ENCODE measurements around the gene SUSD1. TPM values are rescaled to one million over a fixed set of nuclear protein-coding genes. Genes with fewer than 3 reads are reported as not detected.
A peak's percentile ranks its signal among the peaks of the same experiment; 100 is the strongest.
"Not testable (repeated sequence)": the region's sequence is repeated elsewhere in the genome, so short reads cannot be mapped to it uniquely, and the experiment has no call there.

SUSD1 gene
- total RNA-seq = 1 to 10 TPM; 3.8 to 5.2 TPM

DNA sequence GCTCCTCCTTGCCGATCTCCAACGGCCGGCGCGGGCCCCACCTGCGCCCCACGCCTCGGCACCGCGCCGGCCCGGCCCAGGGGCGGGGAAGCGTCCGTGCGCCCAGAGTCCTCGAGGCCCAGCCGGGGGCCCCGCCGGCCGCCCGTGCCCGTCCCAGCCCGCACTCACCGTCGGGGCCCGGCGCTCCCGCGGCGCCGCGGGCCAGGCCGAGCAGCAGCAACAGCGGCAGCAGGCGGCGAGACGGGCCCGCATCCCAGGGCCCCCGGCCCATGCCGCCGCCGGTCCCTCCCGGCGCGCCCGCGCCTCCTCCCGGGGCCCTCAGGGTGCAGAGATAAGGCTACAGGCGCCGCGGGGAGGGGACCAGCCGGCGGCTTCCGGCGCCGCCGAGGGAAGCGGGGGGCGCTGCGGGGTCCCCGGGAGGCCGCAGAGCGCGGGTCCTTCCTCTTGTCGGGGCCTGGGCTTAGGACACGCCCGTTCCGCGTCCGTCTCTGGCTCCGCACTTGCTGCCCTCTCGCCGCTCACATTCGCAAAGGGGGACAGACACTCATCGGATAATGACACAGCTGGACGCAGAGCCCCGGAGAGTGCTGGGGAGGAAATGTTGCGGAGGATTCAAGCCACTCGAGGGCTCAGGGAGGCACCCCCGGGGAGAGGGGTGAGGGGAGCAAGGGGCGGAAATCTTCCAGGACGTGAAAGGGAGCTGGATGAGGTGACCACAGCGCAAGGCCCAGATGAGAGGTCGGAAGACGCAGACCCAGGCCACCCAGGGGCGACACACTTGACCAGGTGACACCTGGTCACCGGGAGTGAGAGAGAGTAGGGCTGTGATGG is at the start of gene SUSD1:
TSS of gene SUSD1 (minus strand) at position 333 of the 831 bp plus-strand sequence. CDS start at position 271, 62 bp downstream.
- peaks cover 1% of the 10 kb centered on the region for H3K9me3 Mint-ChIP-seq
- DNase-seq = peak; percentile 48
- H3K27me3 Mint-ChIP-seq = peaks cover 32% of the 10 kb centered on the region
- peak within 1 kb of the TSS; percentile 85 for H3K4me3 Mint-ChIP-seq
- peaks cover 14% of the 10 kb centered on the region for H3K36me3 Mint-ChIP-seq
- H3K27ac Mint-ChIP-seq = peak within 1 kb of the TSS; percentile 89
- H3K4me1 Mint-ChIP-seq = peaks cover 28% of the 10 kb centered on the region

DNA sequence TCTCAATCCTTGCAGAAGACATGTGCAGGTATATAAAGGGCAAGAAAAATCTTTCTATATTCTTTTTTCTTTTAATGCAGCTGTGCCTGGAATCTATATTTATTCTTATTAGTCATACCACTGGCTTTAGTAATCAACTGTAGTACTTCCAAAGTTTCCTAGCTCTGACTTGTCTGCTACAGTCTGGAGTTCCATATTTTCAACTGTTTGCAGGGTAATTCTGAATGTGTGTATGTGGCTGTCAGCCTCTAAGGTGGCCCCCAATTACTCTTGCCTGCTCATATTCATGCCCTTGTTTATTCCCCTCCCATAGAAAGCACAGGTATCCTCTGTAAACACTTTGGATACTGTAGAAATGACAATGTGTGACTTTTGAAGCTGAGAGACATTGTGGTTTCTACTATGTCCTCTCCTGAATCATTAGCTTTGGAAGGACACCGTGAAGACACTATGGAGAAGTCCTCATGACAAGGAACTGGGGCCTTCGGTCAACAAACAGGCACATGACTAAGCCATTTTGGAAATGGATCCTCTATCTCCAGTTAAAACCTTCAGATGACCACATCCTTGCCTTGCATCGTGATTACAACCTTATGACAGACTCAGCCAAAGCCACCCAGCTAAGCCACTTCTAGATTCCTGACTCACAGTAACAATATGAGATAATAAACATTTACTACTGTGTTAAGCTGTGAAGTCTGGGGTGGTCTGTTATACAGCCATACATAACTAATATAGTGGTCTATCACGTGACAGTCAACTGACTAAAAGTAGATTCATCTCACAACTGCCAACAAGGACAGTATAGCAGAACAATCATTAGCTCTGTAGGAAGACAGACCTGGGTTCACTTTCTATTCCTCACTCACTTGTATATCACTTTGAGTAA is 49.5 kb upstream of the SUSD1 start:
- H3K4me3 Mint-ChIP-seq = no peak overlapping the region
- no peaks in the 10 kb centered on the region for H3K27me3 Mint-ChIP-seq
- H3K36me3 Mint-ChIP-seq = peaks cover 21% of the 10 kb centered on the region
- no peaks in the 10 kb centered on the region for H3K9me3 Mint-ChIP-seq
- H3K27ac Mint-ChIP-seq = no peak overlapping the region
- H3K4me1 Mint-ChIP-seq = peaks cover 9% of the 10 kb centered on the region
- DNase-seq = no peak

DNA sequence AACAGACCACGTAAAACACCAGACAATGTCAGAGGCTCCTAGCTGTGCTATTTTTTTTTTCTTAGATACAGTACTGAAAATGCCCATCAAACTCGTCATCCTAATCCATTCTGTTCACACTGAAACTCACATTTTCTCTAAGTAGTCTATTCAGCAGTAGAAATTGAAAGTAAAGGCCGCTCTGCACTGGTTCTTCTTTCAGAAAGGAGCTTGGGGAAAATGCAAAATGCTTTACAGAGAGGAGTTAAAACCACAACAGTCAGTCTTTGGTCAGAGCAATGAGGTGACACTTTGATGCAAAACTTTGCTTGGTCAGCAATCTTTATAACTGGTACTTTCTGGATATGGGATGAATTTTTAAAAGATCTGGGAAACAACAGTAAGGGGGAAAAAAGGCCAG is 43.8 kb upstream of the SUSD1 start:
- H3K4me1 Mint-ChIP-seq = peaks cover 29% of the 10 kb centered on the region
- H3K4me3 Mint-ChIP-seq = no peak overlapping the region
- H3K27me3 Mint-ChIP-seq = no peaks in the 10 kb centered on the region
- H3K36me3 Mint-ChIP-seq = peaks cover 36% of the 10 kb centered on the region
- H3K9me3 Mint-ChIP-seq = no peaks in the 10 kb centered on the region
- peak; percentile 8 for DNase-seq
- H3K27ac Mint-ChIP-seq = peak overlapping the region; percentile 58

DNA sequence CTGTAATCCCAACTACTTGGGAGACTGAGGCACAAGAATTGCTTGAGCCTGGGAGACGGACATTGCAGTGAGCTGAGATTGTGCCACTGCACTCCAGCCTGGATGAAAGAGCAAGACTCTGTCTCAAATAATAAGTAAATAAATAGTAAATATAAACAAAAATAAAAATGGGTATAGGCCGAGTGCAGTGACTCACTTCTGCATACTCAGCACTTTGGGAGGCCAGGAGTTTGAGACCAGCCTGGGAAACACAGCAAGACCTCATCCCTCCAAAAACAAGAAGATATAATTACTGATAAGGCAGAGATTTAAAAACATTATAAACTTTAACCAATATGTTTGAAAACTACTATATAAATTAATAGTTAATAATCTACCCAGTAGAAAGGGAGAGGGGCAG is 37.8 kb upstream of the SUSD1 start:
- Mint-ChIP-seq H3K27me3 (no peaks in the 10 kb centered on the region), H3K4me1 (peaks cover 10% of the 10 kb centered on the region), H3K9me3 (peaks cover 13% of the 10 kb centered on the region), H3K27ac (no peak overlapping the region), H3K4me3 (no peak overlapping the region), H3K36me3 (peaks cover 74% of the 10 kb centered on the region)
- no peak for DNase-seq

DNA sequence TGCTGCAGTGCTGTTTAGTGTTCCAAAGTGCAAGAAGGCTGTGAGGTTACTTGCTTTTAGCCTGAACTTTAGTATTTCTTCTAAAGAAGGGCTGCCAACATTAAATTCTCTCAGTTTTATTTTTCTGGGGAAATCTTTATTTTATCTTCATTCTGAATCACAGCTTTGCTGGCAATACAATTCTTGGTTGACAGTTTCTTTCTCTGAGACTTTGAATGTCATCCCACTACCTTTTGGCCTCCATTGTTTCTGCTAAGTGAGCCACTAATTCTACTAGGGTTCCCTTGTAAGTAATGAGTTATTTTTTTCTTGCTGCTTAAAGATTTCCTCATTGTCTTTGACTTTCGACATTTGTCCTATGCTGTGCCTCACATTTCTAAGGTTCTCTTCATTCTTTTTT is 32.4 kb upstream of the SUSD1 start:
- H3K4me3 Mint-ChIP-seq = no peak overlapping the region
- no peak overlapping the region for H3K27ac Mint-ChIP-seq
- peaks cover 82% of the 10 kb centered on the region for H3K36me3 Mint-ChIP-seq
- DNase-seq = no peak
- no peaks in the 10 kb centered on the region for H3K4me1 Mint-ChIP-seq
- peaks cover 37% of the 10 kb centered on the region for H3K9me3 Mint-ChIP-seq
- H3K27me3 Mint-ChIP-seq = no peaks in the 10 kb centered on the region

DNA sequence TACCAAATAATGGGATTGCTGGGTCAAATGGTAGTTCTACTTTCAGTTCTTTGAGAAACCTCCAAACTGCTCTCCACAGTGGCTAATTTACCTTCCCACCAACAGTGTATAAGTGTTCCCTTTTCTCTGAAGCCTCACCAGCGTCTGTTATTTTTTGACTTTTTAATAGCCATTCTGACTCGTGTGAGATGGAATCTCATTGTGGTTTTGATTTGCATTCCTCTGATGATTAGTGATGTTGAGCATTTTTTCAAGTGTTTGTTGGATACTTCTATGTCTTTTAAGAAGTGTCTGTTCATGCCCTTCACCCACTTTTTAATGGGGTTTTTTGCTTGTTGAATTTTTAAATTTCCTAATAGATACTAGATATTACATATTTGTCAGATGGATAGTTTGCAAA is 28.4 kb upstream of the SUSD1 start:
- H3K27me3 Mint-ChIP-seq = no peaks in the 10 kb centered on the region

DNA sequence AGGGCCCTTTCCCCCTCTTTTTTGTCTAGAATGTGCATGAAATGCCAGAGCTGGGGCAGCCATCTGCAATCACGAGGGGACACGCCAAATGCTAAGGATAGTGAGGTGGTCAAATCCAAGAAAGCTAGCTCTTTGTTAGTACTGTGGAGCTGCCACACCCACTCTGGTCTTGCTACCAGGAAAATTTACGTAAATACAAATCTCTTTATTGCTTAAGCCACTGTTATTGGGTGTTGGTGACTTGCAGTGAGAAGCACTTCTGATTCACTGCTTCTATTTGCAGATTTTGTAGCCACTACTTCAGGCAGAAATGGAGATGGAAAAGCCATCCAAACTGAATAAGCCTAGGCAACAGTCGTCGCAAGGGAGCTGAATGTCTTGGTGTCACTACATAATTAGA is 25.6 kb upstream of the SUSD1 start:
- Mint-ChIP-seq H3K27ac (no peak overlapping the region), H3K4me3 (no peak overlapping the region), H3K9me3 (peaks cover 19% of the 10 kb centered on the region), H3K4me1 (no peaks in the 10 kb centered on the region), H3K27me3 (no peaks in the 10 kb centered on the region), H3K36me3 (peaks cover 19% of the 10 kb centered on the region)
- DNase-seq = no peak

More for the DNA sequence above, 28.4 kb upstream of the SUSD1 start:
- peaks cover 32% of the 10 kb centered on the region for H3K9me3 Mint-ChIP-seq
- no peak for DNase-seq
- peaks cover 46% of the 10 kb centered on the region for H3K36me3 Mint-ChIP-seq
- H3K4me1 Mint-ChIP-seq = no peaks in the 10 kb centered on the region
- no peak overlapping the region for H3K27ac Mint-ChIP-seq
- no peak overlapping the region for H3K4me3 Mint-ChIP-seq

DNA sequence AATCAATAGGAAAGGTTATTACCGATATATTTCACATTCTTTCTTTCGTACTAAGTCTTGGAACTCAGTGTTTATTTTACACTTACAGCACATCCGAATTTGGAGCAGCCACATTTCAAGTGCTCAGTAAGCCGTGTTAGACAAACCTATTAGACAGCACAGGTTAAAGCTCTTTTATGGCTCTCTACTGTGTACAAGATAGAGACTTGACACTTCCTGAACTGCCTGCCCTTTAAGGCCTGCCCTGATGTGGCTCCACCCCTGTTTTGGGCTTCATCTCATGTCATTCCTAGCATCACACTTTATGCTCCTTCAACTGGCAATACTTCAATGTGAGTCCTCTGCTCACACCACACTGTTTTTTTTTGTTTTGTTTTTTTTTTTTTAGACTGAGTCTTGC is 23.5 kb upstream of the SUSD1 start:
- H3K27me3 Mint-ChIP-seq = peaks cover 3% of the 10 kb centered on the region
- H3K36me3 Mint-ChIP-seq = peaks cover 7% of the 10 kb centered on the region
- no peak overlapping the region for H3K27ac Mint-ChIP-seq
- peaks cover 2% of the 10 kb centered on the region for H3K4me1 Mint-ChIP-seq
- no peak overlapping the region for H3K4me3 Mint-ChIP-seq
- H3K9me3 Mint-ChIP-seq = peaks cover 7% of the 10 kb centered on the region
- no peak for DNase-seq

DNA sequence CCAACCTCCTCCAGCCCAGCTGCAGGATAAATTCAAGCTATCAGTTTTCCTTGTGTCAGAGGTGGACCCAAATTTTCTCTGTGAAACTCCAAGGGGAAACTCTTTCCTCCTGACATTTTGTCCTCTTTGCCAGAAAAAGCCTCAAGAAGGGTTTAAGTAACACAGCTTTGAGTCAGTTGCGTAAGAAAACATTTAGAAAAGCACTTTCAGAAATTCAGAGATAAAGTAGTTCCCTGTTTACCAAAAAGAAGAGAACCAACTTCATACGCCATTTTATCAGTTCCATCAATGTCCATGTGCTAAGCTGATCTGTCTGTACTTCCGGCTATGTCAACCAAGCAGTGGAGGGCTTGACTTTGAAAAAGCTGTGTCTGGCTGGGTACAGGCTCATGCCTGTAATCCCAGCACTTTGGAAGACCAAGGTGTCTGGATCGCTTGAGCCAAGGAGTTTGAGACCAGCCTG is 19.9 kb upstream of the SUSD1 start:
- H3K27ac Mint-ChIP-seq = no peak overlapping the region
- no peak for DNase-seq
- peaks cover 2% of the 10 kb centered on the region for H3K4me1 Mint-ChIP-seq
- H3K4me3 Mint-ChIP-seq = no peak overlapping the region
- H3K36me3 Mint-ChIP-seq = peaks cover 7% of the 10 kb centered on the region
- H3K9me3 Mint-ChIP-seq = peaks cover 5% of the 10 kb centered on the region
- peaks cover 3% of the 10 kb centered on the region for H3K27me3 Mint-ChIP-seq

DNA sequence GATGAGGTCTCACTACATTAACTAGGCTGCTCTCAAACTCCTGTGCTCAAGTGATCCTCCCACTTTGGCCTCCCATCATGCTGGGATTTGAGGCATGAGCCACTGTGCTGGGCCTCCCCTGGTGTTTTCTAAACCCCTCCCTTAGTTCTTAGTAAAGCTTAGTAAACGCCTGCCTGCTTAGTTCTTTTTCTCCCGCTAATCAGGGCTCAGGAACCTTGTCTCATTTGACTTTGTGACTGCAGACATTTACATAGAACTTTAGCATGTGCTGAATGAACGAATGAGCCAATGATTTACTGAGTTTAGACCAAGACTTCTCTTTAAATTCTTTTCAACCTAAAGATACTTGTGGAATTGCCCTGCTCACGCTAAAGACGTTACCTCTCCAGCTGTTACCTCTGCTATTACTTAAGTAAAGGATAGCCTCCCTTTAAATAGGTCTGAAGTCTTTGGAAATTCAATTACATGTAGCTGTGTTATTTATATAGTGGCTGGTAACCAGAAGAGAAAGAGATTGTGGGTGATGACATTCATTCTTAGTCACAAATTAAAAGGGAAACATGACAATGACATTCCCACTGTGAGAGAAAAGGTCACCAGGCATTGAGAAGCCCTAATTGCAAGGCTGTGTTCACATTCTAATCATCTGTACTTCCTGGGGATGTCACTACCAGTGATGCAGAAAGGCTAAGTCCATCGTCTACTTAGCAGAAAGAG is 18.6 kb upstream of the SUSD1 start:
- Mint-ChIP-seq H3K36me3 (peaks cover 5% of the 10 kb centered on the region), H3K9me3 (peaks cover 5% of the 10 kb centered on the region), H3K27me3 (peaks cover 3% of the 10 kb centered on the region), H3K4me3 (no peak overlapping the region), H3K27ac (no peak overlapping the region), H3K4me1 (peaks cover 2% of the 10 kb centered on the region)
- no peak for DNase-seq

DNA sequence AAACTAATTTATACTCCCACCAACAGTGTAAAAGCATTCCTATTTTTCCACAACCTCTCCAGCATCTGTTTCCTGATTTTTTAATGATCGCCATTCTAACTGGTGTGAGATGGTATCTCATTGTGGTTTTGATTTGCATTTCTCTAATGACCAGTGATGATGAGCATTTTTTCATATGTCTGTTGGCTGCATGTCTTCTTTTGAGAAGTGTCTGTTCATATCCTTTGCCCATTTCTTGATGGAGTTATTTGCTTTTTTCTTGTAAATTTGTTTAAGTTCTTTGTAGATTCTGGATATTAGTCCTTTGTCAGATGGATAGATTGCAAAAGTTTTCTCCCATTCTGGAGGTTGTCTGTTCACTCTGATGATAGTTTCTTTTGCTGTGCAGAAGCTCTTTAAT is 15.2 kb upstream of the SUSD1 start:
- not testable (repeated sequence) for H3K27me3 Mint-ChIP-seq, H3K27ac Mint-ChIP-seq, DNase-seq, H3K4me1 Mint-ChIP-seq, H3K4me3 Mint-ChIP-seq, H3K9me3 Mint-ChIP-seq, H3K36me3 Mint-ChIP-seq

DNA sequence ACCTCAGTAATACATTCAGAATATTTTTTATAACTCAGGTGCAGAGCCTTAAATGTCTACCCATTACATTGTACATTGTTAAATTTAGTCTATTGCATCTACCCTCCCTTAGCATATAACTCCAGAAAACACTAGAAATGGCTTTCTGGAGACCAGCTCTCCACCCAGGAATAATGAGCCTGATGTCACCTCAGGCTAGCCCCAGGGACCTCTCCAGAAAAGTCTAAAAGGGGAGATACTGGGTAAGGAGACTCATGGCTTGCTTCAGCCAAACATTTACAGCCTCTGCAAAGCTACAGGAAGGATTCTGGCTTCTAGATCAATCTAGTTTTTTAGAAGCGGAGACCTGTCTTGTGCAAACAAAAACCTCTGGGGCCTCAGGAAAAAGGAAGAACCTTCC is 13.8 kb upstream of the SUSD1 start:
- Mint-ChIP-seq H3K27ac (no peak overlapping the region), H3K9me3 (peaks cover 5% of the 10 kb centered on the region), H3K27me3 (no peaks in the 10 kb centered on the region), H3K4me1 (peaks cover 4% of the 10 kb centered on the region), H3K4me3 (no peak overlapping the region), H3K36me3 (peaks cover 5% of the 10 kb centered on the region)
- DNase-seq = no peak

DNA sequence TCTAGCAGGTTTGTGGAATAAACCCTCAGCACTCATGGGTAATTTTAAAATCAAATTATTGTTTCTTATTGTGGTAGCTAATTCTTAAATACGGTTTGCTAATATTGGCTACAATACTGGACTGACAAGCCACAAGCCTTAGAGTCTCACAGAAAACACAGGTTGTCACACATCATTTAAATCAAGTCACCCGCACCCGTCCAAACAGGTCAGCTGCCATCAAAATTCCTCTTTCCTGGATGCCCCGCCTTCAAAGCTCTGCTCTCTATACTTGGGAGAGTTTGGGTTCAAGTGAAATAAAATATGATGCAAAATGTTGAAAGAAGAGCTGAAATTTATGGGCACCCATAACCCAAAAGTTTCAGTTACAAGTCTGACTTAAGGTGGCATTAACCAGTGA is 12.3 kb upstream of the SUSD1 start:
- no peak overlapping the region for H3K27ac Mint-ChIP-seq
- peaks cover 3% of the 10 kb centered on the region for H3K4me1 Mint-ChIP-seq
- H3K4me3 Mint-ChIP-seq = no peak overlapping the region
- H3K36me3 Mint-ChIP-seq = peaks cover 9% of the 10 kb centered on the region
- DNase-seq = no peak
- no peaks in the 10 kb centered on the region for H3K27me3 Mint-ChIP-seq
- peaks cover 11% of the 10 kb centered on the region for H3K9me3 Mint-ChIP-seq

DNA sequence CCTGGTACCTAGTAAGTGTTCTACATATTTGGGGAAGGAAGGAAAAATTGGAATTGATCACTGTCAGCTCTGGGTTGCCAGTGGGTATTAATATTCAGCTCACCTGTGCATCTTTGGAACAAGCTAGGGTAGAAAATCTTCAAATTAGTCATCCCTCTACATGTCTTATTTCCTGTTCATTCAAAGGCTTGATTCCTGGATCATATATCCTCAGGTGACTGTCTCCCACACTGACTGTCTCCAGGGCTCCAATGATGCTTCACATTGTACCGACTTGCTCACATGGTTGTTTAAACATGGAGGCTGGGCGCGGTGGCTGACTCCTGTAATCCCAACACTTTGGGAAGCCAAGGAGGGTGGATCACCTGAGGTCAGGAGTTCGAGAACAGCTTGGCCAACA is 11.6 kb upstream of the SUSD1 start:
- Mint-ChIP-seq H3K9me3 (peaks cover 13% of the 10 kb centered on the region), H3K4me1 (peaks cover 3% of the 10 kb centered on the region), H3K27me3 (no peaks in the 10 kb centered on the region), H3K4me3 (no peak overlapping the region), H3K27ac (no peak overlapping the region), H3K36me3 (peaks cover 9% of the 10 kb centered on the region)
- DNase-seq = no peak

DNA sequence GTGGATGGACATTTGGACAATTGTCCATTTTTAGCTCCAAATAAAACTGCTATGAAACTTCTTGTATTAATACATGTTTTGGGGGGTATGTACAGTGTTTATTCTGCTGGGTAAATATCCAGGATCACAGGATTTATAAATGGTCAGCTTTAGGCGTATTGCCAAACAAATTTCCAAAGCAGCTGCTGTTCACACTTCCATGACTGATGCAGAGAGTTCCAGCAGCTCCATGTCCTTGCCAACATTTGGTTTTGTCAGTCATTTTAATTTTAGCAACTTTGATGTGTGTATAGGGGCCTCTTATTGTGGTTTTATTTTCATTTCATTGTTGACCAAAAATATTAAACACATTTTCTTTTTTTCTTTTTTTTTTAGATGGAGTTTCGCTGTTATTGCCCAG is 9.8 kb upstream of the SUSD1 start:
- Mint-ChIP-seq H3K9me3 (peaks cover 8% of the 10 kb centered on the region), H3K27me3 (no peaks in the 10 kb centered on the region)
- no peak for DNase-seq

More for the DNA sequence above, 9.8 kb upstream of the SUSD1 start:
- Mint-ChIP-seq H3K36me3 (peaks cover 4% of the 10 kb centered on the region), H3K27ac (no peak overlapping the region), H3K4me3 (no peak overlapping the region), H3K4me1 (peaks cover 16% of the 10 kb centered on the region)
